OCI-LY1 (cell line): Measurements from ENCODE around the gene TRIM2.

Experiments used
- H2AFZ ChIP-seq: fragments of 200-600 bp; sonication (generic), shearing (Covaris generic); 2 replicates; pipeline ENCODE4 v1.6.0; 2014; ENCODE audit warnings: antibody characterized with exemption, mild to moderate bottlenecking, low read length
- H3F3A ChIP-seq: fragments of 200-600 bp; sonication (generic), shearing (Covaris generic); 2 replicates; pipeline ENCODE4 v1.6.0; 2014; ENCODE audit warnings: mild to moderate bottlenecking, antibody characterized with exemption, low read length, moderate library complexity; ENCODE audit not compliant: insufficient read depth
- H3K27ac ChIP-seq: fragments of 200-600 bp; sonication (generic); 2 replicates; pipeline ENCODE4 v1.5.1; 2014; ENCODE audit warnings: low read length, mixed run types, mild to moderate bottlenecking, low read depth; ENCODE audit not compliant: poor library complexity, severe bottlenecking
- H3K27me3 ChIP-seq: fragments of 200-600 bp; sonication (generic); 2 replicates; pipeline ENCODE4 v1.6.0; 2014; ENCODE audit warnings: antibody characterized with exemption, mild to moderate bottlenecking, low read length, moderate library complexity; ENCODE audit not compliant: insufficient read depth
- H3K36me3 ChIP-seq: fragments of 200-600 bp; sonication (generic); 2 replicates; pipeline ENCODE4 v1.6.1; 2014; ENCODE audit warnings: mild to moderate bottlenecking, antibody characterized with exemption, low read length, moderate library complexity, mixed read lengths; ENCODE audit not compliant: insufficient read depth
- H3K4me1 ChIP-seq: fragments of 200-600 bp; sonication (generic); 2 replicates; pipeline ENCODE4 v1.5.1; 2014; ENCODE audit warnings: mild to moderate bottlenecking, low read length, moderate library complexity; ENCODE audit not compliant: insufficient read depth, severe bottlenecking
- H3K4me2 ChIP-seq: fragments of 200-600 bp; sonication (generic), shearing (Covaris generic); 2 replicates; pipeline ENCODE4 v1.6.1; 2014; ENCODE audit warnings: low read length
- H3K4me3 ChIP-seq: fragments of 200-600 bp; sonication (generic); 2 replicates; pipeline ENCODE4 v1.5.1; 2014; ENCODE audit warnings: low read length, low read depth, mild to moderate bottlenecking, mixed read lengths; ENCODE audit not compliant: poor library complexity, severe bottlenecking
- H3K79me2 ChIP-seq: fragments of 200-600 bp; shearing (Covaris generic); 2 replicates; pipeline ENCODE4 v1.6.1; 2016; ENCODE audit warnings: mixed run types, low read length, mixed read lengths; ENCODE audit not compliant: insufficient read depth
- H3K9ac ChIP-seq: fragments of 200-600 bp; sonication (generic), shearing (Covaris generic); 2 replicates; pipeline ENCODE4 v1.6.1; 2014; ENCODE audit warnings: mild to moderate bottlenecking, low read length, mixed read lengths
- H3K9me2 ChIP-seq: fragments of 200-600 bp; sonication (generic), shearing (Covaris generic); 2 replicates; pipeline ENCODE4 v1.6.1; 2014; ENCODE audit warnings: low read depth, mild to moderate bottlenecking, low read length, mixed read lengths
- H3K9me3 ChIP-seq: fragments of 200-600 bp; shearing (Covaris generic); 2 replicates; pipeline ENCODE4 v1.6.1; 2014; ENCODE audit warnings: low read length, mixed read lengths
- H4K20me1 ChIP-seq: fragments of 200-600 bp; sonication (generic), shearing (Covaris generic); 2 replicates; pipeline ENCODE4 v1.6.0; 2016; ENCODE audit warnings: mild to moderate bottlenecking, low read length; ENCODE audit not compliant: insufficient read depth
- EZH2 ChIP-seq: fragments of 200-600 bp; sonication (generic), shearing (Covaris generic); IDR thresholded peaks from 2 replicates; pipeline ENCODE4 v1.8.0; 2017; ENCODE audit warnings: borderline replicate concordance, mixed run types, mild to moderate bottlenecking, antibody characterized with exemption, low read length, moderate library complexity, mixed read lengths
- TF ChIP-seq, protein P1 (sequence below): fragments of 200-600 bp; sonication (generic), shearing (Covaris generic); IDR thresholded peaks from 2 replicates; pipeline ENCODE4 v1.5.1; 2017; ENCODE audit warnings: mild to moderate bottlenecking, antibody characterized with exemption, low read length, moderate library complexity, mixed read lengths

TRIM2 gene

DNA sequence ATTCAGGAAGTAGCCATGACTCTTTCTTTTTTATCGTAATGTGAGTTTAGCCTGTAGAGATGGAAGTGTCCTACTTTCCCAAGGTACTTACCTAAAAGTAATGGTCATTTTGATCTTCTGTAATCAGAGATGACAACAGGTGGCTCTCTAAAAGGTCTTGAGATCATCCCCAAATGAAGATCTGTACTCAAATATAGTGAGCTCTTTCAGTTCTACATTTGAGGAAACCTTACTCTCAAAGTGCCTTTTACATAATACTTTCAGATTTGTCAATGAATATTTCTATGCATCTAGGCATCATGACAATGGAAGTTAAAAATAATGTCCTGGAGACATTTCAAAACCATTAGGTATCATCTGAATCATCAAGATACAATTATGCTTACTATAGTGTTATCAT lies 123.0 kb downstream of the TRIM2 start:
- no peaks in the 10 kb centered on the region for H4K20me1 ChIP-seq
- no peak overlapping the region for H3K4me2 ChIP-seq
- TF ChIP-seq, protein P1, sequence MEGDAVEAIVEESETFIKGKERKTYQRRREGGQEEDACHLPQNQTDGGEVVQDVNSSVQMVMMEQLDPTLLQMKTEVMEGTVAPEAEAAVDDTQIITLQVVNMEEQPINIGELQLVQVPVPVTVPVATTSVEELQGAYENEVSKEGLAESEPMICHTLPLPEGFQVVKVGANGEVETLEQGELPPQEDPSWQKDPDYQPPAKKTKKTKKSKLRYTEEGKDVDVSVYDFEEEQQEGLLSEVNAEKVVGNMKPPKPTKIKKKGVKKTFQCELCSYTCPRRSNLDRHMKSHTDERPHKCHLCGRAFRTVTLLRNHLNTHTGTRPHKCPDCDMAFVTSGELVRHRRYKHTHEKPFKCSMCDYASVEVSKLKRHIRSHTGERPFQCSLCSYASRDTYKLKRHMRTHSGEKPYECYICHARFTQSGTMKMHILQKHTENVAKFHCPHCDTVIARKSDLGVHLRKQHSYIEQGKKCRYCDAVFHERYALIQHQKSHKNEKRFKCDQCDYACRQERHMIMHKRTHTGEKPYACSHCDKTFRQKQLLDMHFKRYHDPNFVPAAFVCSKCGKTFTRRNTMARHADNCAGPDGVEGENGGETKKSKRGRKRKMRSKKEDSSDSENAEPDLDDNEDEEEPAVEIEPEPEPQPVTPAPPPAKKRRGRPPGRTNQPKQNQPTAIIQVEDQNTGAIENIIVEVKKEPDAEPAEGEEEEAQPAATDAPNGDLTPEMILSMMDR, result no peak
- no peaks in the 10 kb centered on the region for H3K27me3 ChIP-seq
- no peak overlapping the region for H3K4me3 ChIP-seq
- H3K79me2 ChIP-seq, result no peaks in the 10 kb centered on the region
- H3K9me3 ChIP-seq, result no peaks in the 10 kb centered on the region
- H2AFZ ChIP-seq, result no peak overlapping the region
- no peak overlapping the region for H3K27ac ChIP-seq
- no peaks in the 10 kb centered on the region for H3F3A ChIP-seq
- peaks cover 13% of the 10 kb centered on the region for H3K4me1 ChIP-seq
- no peaks in the 10 kb centered on the region for H3K9me2 ChIP-seq
- H3K36me3 ChIP-seq, result no peaks in the 10 kb centered on the region
- no peak overlapping the region for H3K9ac ChIP-seq

DNA sequence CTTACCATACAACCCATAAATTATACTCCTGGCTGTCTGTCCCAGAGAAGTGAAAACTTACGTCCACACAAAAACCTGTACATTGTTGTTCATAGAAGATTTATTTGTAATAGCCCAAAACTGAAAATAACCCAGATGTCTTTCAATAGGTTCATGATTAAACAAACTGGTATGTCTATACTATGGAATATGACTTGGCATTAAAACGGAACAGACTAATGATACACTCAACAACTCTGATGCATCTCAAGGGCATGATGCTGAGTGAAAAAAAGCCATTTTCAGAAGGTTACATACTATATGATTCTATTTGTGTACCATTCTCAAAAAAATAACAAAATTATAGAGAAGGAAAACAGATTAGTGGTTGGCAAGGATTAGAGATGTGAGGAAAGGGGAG lies 128.7 kb downstream of the TRIM2 start:
- H3F3A ChIP-seq, result no peaks in the 10 kb centered on the region
- TF ChIP-seq, protein P1, result no peak
- no peak for TF ChIP-seq EZH2
- no peaks in the 10 kb centered on the region for H3K9me3 ChIP-seq
- no peak overlapping the region for H3K4me3 ChIP-seq
- H3K27ac ChIP-seq, result no peak overlapping the region
- H3K9me2 ChIP-seq, result no peaks in the 10 kb centered on the region
- peaks cover 6% of the 10 kb centered on the region for H3K4me1 ChIP-seq
- no peaks in the 10 kb centered on the region for H3K27me3 ChIP-seq
- no peak overlapping the region for H3K4me2 ChIP-seq
- no peaks in the 10 kb centered on the region for H3K79me2 ChIP-seq
- no peaks in the 10 kb centered on the region for H4K20me1 ChIP-seq
- H3K9ac ChIP-seq, result no peak overlapping the region
- no peak overlapping the region for H2AFZ ChIP-seq
- H3K36me3 ChIP-seq, result no peaks in the 10 kb centered on the region

DNA sequence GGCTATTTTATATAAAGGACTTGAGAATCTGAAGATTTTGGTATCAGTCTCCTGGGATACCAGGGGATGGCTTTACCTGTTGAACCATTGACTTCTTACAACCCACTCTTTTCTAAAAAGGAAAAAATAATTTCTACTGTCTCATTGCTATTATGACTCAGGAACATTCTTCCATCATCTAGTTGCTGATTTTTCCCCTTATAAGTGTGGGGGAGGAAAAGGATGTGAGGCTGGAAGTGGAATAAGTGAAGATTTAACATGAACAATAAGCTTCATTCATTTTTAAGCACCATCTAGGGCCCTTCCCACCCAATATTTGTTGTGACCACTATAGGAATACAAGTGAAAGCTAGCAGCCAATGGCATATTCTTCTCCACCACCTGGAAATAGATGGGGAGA lies 129.6 kb downstream of the TRIM2 start:
- H3F3A ChIP-seq, result no peaks in the 10 kb centered on the region
- no peaks in the 10 kb centered on the region for H3K27me3 ChIP-seq
- H2AFZ ChIP-seq, result no peak overlapping the region
- H3K9me3 ChIP-seq, result no peaks in the 10 kb centered on the region
- H3K36me3 ChIP-seq, result no peaks in the 10 kb centered on the region
- H3K4me2 ChIP-seq, result no peak overlapping the region
- H3K9me2 ChIP-seq, result no peaks in the 10 kb centered on the region
- H3K27ac ChIP-seq, result no peak overlapping the region
- no peak overlapping the region for H3K4me3 ChIP-seq
- peaks cover 15% of the 10 kb centered on the region for H3K4me1 ChIP-seq
- H3K9ac ChIP-seq, result no peak overlapping the region
- TF ChIP-seq, protein P1, result no peak
- TF ChIP-seq EZH2, result no peak
- H3K79me2 ChIP-seq, result no peaks in the 10 kb centered on the region
- H4K20me1 ChIP-seq, result no peaks in the 10 kb centered on the region
